KMS-11 (cell line): ENCODE measurements around the gene C19orf67.
"Not testable (repeated sequence)": the region's sequence is repeated elsewhere in the genome, so short reads cannot be mapped to it uniquely, and the experiment has no call there.

Source experiments
- H2AFZ ChIP-seq: fragments of 200-600 bp; sonication (generic); 2 replicates; pipeline ENCODE4 v1.6.1; 2016; ENCODE audit warnings: antibody characterized with exemption, mixed run types, low read depth
- H3K27ac ChIP-seq: fragments of 200-600 bp; sonication (generic); 2 replicates; pipeline ENCODE4 v1.6.1; 2016; ENCODE audit warnings: mild to moderate bottlenecking, mixed run types
- H3K27me3 ChIP-seq: fragments of 200-600 bp; sonication (generic); 2 replicates; pipeline ENCODE4 v1.6.1; 2017; ENCODE audit warnings: mild to moderate bottlenecking, low read depth, mixed run types, moderate library complexity; ENCODE audit not compliant: insufficient read depth
- H3K36me3 ChIP-seq: fragments of 200-600 bp; sonication (generic); 2 replicates; pipeline ENCODE4 v1.6.1; 2017; ENCODE audit warnings: mild to moderate bottlenecking, mixed run types; ENCODE audit not compliant: insufficient read depth
- H3K4me1 ChIP-seq: fragments of 200-600 bp; sonication (generic); 2 replicates; pipeline ENCODE4 v1.6.1; 2016; ENCODE audit warnings: mild to moderate bottlenecking, low read depth, mixed run types; ENCODE audit not compliant: poor library complexity, severe bottlenecking
- H3K4me2 ChIP-seq: fragments of 200-600 bp; sonication (generic); 2 replicates; pipeline ENCODE4 v1.7.0; 2016; ENCODE audit warnings: mild to moderate bottlenecking, mixed run types
- H3K4me3 ChIP-seq: fragments of 200-600 bp; sonication (generic); IDR thresholded peaks from 2 replicates; pipeline ENCODE4 v1.6.1; 2017; ENCODE audit warnings: low read depth, low read length, mixed read lengths; ENCODE audit not compliant: insufficient read depth
- H3K79me2 ChIP-seq: fragments of 200-600 bp; sonication (generic); 2 replicates; pipeline ENCODE4 v1.6.1; 2016; ENCODE audit warnings: low read depth, mixed run types; ENCODE audit not compliant: insufficient read depth
- H3K9ac ChIP-seq: fragments of 200-600 bp; sonication (generic); 2 replicates; pipeline ENCODE4 v1.6.1; 2016; ENCODE audit warnings: mild to moderate bottlenecking, mixed run types
- H4K20me1 ChIP-seq: fragments of 200-600 bp; sonication (generic); 2 replicates; pipeline ENCODE4 v1.6.1; 2016; ENCODE audit warnings: mild to moderate bottlenecking, mixed run types; ENCODE audit not compliant: insufficient read depth
- CTCF ChIP-seq: fragments of 200-600 bp; sonication (generic); conservative IDR thresholded peaks from 2 replicates; pipeline ENCODE4 v1.6.1; 2017; ENCODE audit warnings: low read depth, mild to moderate bottlenecking, antibody characterized with exemption, low read length, moderate library complexity, mixed read lengths

C19orf67 gene

GRCh38 chr19:14042659-14043608, 42.6 kb downstream of the C19orf67 start:
- not testable (repeated sequence) for H3K4me2 ChIP-seq, H3K4me3 ChIP-seq, H3K36me3 ChIP-seq, H4K20me1 ChIP-seq, H2AFZ ChIP-seq, H3K79me2 ChIP-seq, H3K9ac ChIP-seq, H3K27me3 ChIP-seq
- Histone ChIP-seq H3K27ac (peak overlapping the region; percentile 61), H3K4me1 (peaks cover 30% of the 10 kb centered on the region)
- TF ChIP-seq CTCF = peak; percentile 67

GRCh38 chr19:14039181-14039580, 46.4 kb downstream of the C19orf67 start:
- H3K36me3 ChIP-seq = no peaks in the 10 kb centered on the region
- H4K20me1 ChIP-seq = no peaks in the 10 kb centered on the region
- no peak overlapping the region for H3K27ac ChIP-seq
- peaks cover 25% of the 10 kb centered on the region for H3K4me1 ChIP-seq
- TF ChIP-seq CTCF = no peak
- H3K4me2 ChIP-seq = no peak overlapping the region
- H2AFZ ChIP-seq = no peak overlapping the region
- peaks cover 3% of the 10 kb centered on the region; the same call in 1 of the 2 replicates for H3K79me2 ChIP-seq
- H3K4me3 ChIP-seq = no peak overlapping the region
- H3K9ac ChIP-seq = no peak overlapping the region
- no peaks in the 10 kb centered on the region for H3K27me3 ChIP-seq

- no peak for TF ChIP-seq CTCF
- H3K4me2 ChIP-seq = no peak overlapping the region
- no peaks in the 10 kb centered on the region for H4K20me1 ChIP-seq
- H2AFZ ChIP-seq = no peak overlapping the region
- H3K36me3 ChIP-seq = no peaks in the 10 kb centered on the region
- no peaks in the 10 kb centered on the region for H3K27me3 ChIP-seq
- H3K27ac ChIP-seq = no peak overlapping the region
- no peak overlapping the region for H3K9ac ChIP-seq
- peaks cover 10% of the 10 kb centered on the region for H3K79me2 ChIP-seq
- H3K4me3 ChIP-seq = no peak overlapping the region
- H3K4me1 ChIP-seq = peaks cover 14% of the 10 kb centered on the region
Measured at GRCh38 chr19:14035706-14036105, 49.9 kb downstream of the C19orf67 start.

- H3K9ac ChIP-seq, H3K4me3 ChIP-seq, H3K4me2 ChIP-seq, H2AFZ ChIP-seq, H3K4me1 ChIP-seq, H4K20me1 ChIP-seq, H3K27me3 ChIP-seq, H3K27ac ChIP-seq, H3K36me3 ChIP-seq: not testable (repeated sequence)
- H3K79me2 ChIP-seq = peaks cover 10% of the 10 kb centered on the region
Measured at GRCh38 chr19:14035159-14035558, 50.4 kb downstream of the C19orf67 start.

- no peak overlapping the region for H3K9ac ChIP-seq
- H2AFZ ChIP-seq = no peak overlapping the region
- H3K4me1 ChIP-seq = peaks cover 9% of the 10 kb centered on the region
- no peak overlapping the region for H3K27ac ChIP-seq
- no peaks in the 10 kb centered on the region for H4K20me1 ChIP-seq
- no peak overlapping the region for H3K4me3 ChIP-seq
- H3K4me2 ChIP-seq = no peak overlapping the region
- H3K79me2 ChIP-seq = peaks cover 10% of the 10 kb centered on the region
- no peak for TF ChIP-seq CTCF
- H3K36me3 ChIP-seq = no peaks in the 10 kb centered on the region
- no peaks in the 10 kb centered on the region for H3K27me3 ChIP-seq
Measured at GRCh38 chr19:14033946-14034345, 51.6 kb downstream of the C19orf67 start.
